HepG2 (cell line): ENCODE data around the gene KCNK17. TPM values are rescaled to one million over a fixed set of nuclear protein-coding genes. Genes with fewer than 3 reads are reported as not detected.

Experiments used
- ATF1 ChIP-seq: IDR thresholded peaks from 2 replicates; pipeline ENCODE4 v1.6.1; 2016; ENCODE audit warnings: mild to moderate bottlenecking, control low read depth
- KDM2A ChIP-seq: sonication (generic); formaldehyde crosslinking; IDR thresholded peaks from 2 replicates; pipeline ENCODE4 v1.4.0; 2020; ENCODE audit warnings: low read depth, missing genetic modification reagents, borderline replicate concordance
- KMT2B ChIP-seq: IDR thresholded peaks from 2 replicates; pipeline ENCODE4 v1.6.1; 2016; ENCODE audit warnings: missing genetic modification reagents, missing compliant biosample characterization
- NKX3-1 ChIP-seq: sonication (generic); formaldehyde crosslinking; IDR thresholded peaks from 2 replicates; pipeline ENCODE4 v1.5.0; 2020; ENCODE audit warnings: missing genetic modification reagents
- NR3C1 ChIP-seq: sonication (generic); formaldehyde crosslinking; IDR thresholded peaks from 2 replicates; pipeline ENCODE4 v1.4.0; 2020; ENCODE audit warnings: missing genetic modification reagents
- SIN3A ChIP-seq: IDR thresholded peaks from 2 replicates; pipeline ENCODE4 v1.6.1; 2011; ENCODE audit warnings: low read depth, mild to moderate bottlenecking, control low read depth, low read length, borderline replicate concordance
- TEAD2 ChIP-seq: sonication (generic); formaldehyde crosslinking; IDR thresholded peaks from 2 replicates; pipeline ENCODE4 v1.9.0; 2021; ENCODE audit warnings: missing genetic modification reagents
- XBP1 ChIP-seq: sonication (generic); formaldehyde crosslinking; IDR thresholded peaks from 2 replicates; pipeline ENCODE4 v1.5.0; 2020; ENCODE audit warnings: missing genetic modification reagents
- ZBTB42 ChIP-seq: sonication (generic); formaldehyde crosslinking; IDR thresholded peaks from 2 replicates; pipeline ENCODE4 v1.5.0; 2020; ENCODE audit warnings: mild to moderate bottlenecking, missing genetic modification reagents
- ZFP36 ChIP-seq: fragments of 150-350 bp; IDR thresholded peaks from 2 replicates; pipeline ENCODE4 v1.6.1; 2018; ENCODE audit warnings: borderline replicate concordance, low read length, low read depth; ENCODE audit not compliant: partially characterized antibody
- ZFP90 ChIP-seq: sonication (generic); formaldehyde crosslinking; IDR thresholded peaks from 2 replicates; pipeline ENCODE4 v1.8.0; 2022; ENCODE audit warnings: missing genetic modification reagents, mild to moderate bottlenecking, inconsistent platforms, borderline replicate concordance
- polyA plus RNA-seq, 8 experiments: library from polyadenylated mRNA; depleted of rRNA in 3 of 8; stranded (reverse) in 7 of 8; unstranded in 1 of 8; fragments of >200 nt; fragmentation: Illumina TruSeq in 4 of 8; extraction: Trizol in 4 of 8; gene quantifications; 2 replicates each; pipeline versions ENCODE4 v1.2.1 to v1.2.3, GENCODE V29; 2011 to 2016; ENCODE audit warnings: low read depth in 4 of 8, missing spikeins in 1 of 8, mixed read lengths in 1 of 8; ENCODE audit not compliant: insufficient read depth in 1 of 8
- total RNA-seq, 5 experiments: library from RNA; depleted of rRNA; stranded (reverse); fragments of >200 nt; fragmentation: Illumina TruSeq; extraction: Trizol; gene quantifications; 2 replicates each; pipeline ENCODE4 v1.2.3, GENCODE V29; 2016; ENCODE audit warnings: low read depth in 1 of 5
- TF ChIP-seq, protein P1 (sequence below): sonication (generic); formaldehyde crosslinking; conservative IDR thresholded peaks from 2 replicates; pipeline ENCODE4 v1.4.0; 2020; ENCODE audit warnings: missing genetic modification reagents
- TF ChIP-seq, protein P2 (sequence below), 2 experiments: fragments of 450-650 bp in 1 of 2; sonication (generic) in 1 of 2; formaldehyde crosslinking in 1 of 2; IDR thresholded peaks; 2 replicates each; pipeline versions ENCODE4 v1.6.1 to v1.8.0; 2016 to 2022; ENCODE audit warnings: antibody characterized with exemption in 1 of 2, mild to moderate bottlenecking in 1 of 2, missing genetic modification reagents in 1 of 2
- TF ChIP-seq, protein P3 (sequence below): sonication (generic); formaldehyde crosslinking; IDR thresholded peaks from 2 replicates; pipeline ENCODE4 v1.4.0; 2020; ENCODE audit warnings: mild to moderate bottlenecking, low read depth, missing genetic modification reagents

Gene KCNK17
- total and polyA plus RNA-seq, 2 of the 13 experiments (the other 11 are each of a cell fraction or from before 2014, with no cell fraction given) = not detected

DNA sequence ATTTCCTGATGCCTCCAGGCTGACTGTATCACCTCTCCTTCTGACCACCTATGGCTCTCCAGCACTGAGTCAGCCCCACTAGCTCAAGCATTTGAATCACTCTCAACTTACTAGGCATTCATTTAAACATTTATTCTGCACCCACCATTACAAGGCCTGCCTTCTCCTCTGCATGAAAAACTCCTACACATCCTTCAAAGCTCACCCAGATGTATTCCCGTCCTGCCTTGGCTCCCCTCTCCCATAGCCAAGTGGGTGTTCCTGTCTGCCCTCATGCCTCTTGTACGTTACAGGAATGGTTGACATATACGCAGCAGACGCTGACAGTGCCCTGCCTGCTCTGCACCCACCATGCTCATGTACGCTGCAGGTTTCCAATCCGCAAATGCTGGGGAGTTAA, 21.6 kb downstream of the KCNK17 start (continued):
- TF ChIP-seq, protein P1, sequence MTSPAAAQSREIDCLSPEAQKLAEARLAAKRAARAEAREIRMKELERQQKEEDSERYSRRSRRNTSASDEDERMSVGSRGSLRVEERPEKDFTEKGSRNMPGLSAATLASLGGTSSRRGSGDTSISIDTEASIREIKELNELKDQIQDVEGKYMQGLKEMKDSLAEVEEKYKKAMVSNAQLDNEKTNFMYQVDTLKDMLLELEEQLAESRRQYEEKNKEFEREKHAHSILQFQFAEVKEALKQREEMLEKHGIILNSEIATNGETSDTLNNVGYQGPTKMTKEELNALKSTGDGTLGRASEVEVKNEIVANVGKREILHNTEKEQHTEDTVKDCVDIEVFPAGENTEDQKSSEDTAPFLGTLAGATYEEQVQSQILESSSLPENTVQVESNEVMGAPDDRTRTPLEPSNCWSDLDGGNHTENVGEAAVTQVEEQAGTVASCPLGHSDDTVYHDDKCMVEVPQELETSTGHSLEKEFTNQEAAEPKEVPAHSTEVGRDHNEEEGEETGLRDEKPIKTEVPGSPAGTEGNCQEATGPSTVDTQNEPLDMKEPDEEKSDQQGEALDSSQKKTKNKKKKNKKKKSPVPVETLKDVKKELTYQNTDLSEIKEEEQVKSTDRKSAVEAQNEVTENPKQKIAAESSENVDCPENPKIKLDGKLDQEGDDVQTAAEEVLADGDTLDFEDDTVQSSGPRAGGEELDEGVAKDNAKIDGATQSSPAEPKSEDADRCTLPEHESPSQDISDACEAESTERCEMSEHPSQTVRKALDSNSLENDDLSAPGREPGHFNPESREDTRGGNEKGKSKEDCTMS (CRISPR knock-in tag) = no peak
- TF ChIP-seq ZFP36 (no peak), ZBTB42 (no peak), NKX3-1 (CRISPR knock-in tag) (no peak), ATF1 (CRISPR knock-in tag) (no peak), SIN3A (no peak), ZFP90 (CRISPR knock-in tag) (no peak), KMT2B (CRISPR knock-in tag) (no peak), NR3C1 (CRISPR knock-in tag) (no peak), KDM2A (no peak), XBP1 (CRISPR knock-in tag) (no peak), TEAD2 (CRISPR knock-in tag) (no peak)
- TF ChIP-seq, protein P2, sequence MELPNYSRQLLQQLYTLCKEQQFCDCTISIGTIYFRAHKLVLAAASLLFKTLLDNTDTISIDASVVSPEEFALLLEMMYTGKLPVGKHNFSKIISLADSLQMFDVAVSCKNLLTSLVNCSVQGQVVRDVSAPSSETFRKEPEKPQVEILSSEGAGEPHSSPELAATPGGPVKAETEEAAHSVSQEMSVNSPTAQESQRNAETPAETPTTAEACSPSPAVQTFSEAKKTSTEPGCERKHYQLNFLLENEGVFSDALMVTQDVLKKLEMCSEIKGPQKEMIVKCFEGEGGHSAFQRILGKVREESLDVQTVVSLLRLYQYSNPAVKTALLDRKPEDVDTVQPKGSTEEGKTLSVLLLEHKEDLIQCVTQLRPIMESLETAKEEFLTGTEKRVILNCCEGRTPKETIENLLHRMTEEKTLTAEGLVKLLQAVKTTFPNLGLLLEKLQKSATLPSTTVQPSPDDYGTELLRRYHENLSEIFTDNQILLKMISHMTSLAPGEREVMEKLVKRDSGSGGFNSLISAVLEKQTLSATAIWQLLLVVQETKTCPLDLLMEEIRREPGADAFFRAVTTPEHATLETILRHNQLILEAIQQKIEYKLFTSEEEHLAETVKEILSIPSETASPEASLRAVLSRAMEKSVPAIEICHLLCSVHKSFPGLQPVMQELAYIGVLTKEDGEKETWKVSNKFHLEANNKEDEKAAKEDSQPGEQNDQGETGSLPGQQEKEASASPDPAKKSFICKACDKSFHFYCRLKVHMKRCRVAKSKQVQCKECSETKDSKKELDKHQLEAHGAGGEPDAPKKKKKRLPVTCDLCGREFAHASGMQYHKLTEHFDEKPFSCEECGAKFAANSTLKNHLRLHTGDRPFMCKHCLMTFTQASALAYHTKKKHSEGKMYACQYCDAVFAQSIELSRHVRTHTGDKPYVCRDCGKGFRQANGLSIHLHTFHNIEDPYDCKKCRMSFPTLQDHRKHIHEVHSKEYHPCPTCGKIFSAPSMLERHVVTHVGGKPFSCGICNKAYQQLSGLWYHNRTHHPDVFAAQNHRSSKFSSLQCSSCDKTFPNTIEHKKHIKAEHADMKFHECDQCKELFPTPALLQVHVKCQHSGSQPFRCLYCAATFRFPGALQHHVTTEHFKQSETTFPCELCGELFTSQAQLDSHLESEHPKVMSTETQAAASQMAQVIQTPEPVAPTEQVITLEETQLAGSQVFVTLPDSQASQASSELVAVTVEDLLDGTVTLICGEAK (IDR thresholded peaks at IDR 0.05) = no peak
- TF ChIP-seq, protein P2 (CRISPR knock-in tag; IDR thresholded peaks at IDR 0.05) = no peak
- TF ChIP-seq, protein P3, sequence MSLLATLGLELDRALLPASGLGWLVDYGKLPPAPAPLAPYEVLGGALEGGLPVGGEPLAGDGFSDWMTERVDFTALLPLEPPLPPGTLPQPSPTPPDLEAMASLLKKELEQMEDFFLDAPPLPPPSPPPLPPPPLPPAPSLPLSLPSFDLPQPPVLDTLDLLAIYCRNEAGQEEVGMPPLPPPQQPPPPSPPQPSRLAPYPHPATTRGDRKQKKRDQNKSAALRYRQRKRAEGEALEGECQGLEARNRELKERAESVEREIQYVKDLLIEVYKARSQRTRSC (CRISPR knock-in tag) = no peak
